ENCODE results near the gene PPM1E.

PPM1E gene

DNA sequence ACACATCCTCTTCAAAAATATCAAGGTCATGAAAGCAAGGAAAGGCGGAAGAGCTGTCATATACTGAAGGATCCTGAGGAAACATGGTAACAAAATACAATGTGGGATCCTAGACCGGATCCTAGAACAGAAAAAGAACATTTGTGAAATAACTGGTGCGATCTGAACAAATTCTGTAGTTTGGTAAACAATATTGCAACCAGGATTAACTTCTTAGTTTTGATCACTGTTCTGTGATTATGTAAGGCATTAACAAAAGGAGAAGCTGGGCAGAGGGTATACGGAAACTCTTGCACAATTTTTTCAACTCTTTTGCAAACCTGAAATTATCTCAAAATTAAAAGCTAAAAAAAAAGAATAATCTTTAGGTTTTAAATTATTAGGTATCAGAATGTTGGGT, 241.3 kb downstream of the PPM1E start:
- DNase-seq (ENCODE audit: low read depth): no peak

DNA sequence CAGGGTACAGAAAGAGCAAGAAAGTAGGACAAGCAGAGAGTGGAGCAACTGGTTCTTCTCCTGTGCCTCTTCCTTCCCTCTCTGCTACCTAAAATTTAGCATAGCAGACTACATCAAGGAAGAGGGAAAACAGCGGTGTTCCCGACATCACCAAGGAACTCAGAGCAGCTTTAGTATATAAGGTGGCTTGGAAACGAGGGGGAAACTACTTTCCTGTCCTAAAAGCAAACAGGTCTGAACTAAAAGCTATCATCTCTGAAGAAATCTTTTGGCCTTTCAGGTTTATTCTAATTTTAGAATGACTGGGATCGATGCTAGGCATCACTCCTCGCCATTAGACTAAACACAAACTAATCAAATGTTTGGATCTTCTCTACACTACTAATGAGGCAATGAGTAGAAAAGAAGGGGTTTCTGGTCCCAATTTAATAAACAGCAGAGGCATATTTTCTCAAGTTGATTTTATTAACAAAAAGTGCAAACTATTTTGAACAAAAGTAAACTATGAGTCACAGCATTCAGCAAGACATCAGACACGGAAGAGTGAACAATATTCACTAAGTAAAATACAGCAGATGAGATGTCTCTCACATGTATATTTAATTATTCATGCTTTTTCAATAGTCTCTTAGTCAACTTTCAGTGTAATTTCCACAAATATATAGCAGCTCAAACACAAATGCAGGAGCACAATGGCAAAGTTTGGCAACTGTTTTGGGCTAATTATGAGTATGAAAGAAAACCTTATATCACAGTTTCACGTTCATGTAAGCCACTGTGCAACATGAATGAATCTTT, 242.3 kb downstream of the PPM1E start:
- DNase-seq (ENCODE audit: low read depth): no peak

DNA sequence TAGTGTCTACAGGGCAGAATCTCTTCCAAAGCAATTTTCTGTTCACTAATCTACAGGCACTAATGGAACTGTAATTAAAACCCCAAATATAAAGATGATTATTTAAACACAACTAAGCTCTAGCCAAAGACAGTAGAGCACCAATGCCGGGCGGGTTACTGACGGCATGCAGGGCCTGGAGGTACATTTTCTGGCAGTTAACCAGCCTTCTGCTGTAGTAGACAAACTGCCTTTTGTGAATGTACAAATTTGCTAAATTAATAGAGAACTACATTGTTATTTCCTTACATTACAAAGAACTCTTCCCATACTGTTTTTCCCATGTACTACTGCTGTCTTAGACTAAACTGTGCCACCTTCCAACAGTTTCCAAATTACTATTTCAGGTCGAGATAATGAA, 243.2 kb downstream of the PPM1E start:
- no peak for DNase-seq (ENCODE audit: low read depth)

DNA sequence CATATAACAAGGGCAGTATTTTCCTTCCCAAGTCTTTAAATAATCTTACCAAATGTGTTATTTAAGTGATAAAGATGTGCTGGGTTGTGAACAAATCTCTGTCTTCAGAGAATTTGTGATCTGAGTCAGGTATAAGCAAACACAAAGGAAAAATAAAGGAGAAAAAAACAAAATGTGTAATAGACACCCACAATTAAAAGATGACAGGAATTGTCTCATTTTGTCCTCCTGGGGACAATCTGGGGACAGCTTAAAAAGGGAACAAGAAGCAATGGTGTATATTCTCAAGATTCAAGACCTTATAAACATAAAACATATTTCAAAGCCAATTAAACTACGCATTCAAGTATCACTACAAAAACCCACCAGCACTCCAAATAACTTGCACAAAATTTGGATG, 243.8 kb downstream of the PPM1E start:
- DNase-seq (ENCODE audit: low read depth): no peak

DNA sequence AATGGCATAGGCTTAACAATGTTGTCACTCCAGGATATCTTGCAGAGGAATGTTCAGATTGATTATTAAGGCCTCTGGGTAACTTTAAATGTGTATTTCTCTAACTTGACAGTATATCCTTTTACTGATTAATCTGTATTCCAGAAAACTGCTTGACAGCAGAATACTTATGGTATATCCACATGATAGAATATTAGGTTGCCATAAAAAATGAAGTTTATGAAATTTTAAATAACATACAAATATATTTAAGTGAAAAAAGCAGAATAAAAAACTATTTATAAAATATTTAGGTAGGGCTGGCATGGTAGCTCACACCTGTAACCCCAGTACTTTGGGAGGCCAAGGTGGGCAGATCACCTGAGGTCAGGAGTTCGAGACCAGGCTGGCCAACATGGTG, 244.4 kb downstream of the PPM1E start:
- DNase-seq (ENCODE audit: low read depth): no peak

DNA sequence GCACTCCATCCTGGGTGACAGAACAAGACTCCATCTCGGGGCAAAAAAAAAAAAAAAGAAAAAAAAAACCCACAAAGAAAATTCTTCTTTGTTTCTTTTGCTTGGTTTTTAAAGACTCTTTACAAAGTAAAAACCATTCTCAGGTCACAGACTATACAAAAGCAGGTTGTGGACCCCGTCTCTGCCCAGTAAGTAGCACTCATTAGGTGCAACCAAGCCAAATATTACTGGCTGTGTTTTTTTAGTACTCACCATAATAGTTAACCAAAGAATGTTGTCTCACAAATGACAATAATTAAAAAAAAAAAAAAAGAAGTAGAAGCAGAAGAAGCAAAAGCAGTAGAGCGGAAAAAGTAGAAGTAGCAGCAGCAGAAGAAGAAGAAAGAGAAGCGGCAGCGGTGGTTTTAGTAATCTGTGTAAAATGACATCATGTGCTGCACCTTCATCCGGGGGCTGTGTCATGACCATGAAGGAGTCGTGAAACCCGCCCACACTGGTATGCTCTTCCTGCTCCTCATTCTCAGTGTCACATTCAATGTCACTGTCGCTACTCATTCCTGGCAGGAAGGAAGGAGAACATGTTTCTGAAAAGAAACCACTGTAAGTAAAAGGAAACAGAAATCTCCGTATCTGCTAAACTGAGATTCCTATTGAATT, 245.6 kb downstream of the PPM1E start:
- DNase-seq (ENCODE audit: low read depth): no peak

DNA sequence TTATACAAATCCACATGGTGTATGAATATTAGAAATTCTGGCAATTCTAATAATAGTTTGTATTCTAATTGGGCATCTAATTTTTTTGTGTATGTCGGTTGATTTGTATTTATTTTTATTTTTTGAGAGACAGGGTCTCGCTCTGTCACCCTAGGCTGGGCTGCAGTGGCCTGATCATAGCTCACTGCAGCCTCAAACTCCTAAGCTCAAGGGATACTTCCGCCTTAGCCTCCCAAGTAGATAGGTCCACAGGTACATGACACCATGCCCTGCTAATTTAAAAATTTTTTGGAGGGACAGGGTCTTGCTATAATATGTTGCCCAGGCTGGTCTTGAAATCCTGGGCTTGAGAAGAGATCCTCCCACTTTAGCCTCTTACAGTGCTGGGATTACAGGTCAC, 246.5 kb downstream of the PPM1E start:
- no peak for DNase-seq (ENCODE audit: low read depth)

DNA sequence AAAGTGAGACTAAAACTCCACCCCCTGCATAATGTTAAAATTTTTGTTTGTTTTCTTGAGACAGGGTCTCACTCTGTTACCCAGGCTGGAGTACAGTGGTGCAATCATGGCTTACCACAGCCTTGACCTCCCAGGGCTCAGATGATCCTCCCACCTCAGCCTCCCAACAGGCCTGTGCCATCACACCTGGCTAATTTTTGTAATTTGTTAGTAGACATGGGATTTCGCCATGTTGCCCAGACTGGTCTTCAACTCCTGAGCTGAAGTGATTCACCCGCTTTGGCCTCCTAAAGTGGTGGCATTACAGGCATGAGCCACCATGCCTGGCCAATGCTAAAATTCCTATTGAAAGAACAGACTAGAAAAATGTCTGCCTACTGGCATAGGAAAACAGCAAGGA, 247.2 kb downstream of the PPM1E start:
- no peak for DNase-seq (ENCODE audit: low read depth)

DNA sequence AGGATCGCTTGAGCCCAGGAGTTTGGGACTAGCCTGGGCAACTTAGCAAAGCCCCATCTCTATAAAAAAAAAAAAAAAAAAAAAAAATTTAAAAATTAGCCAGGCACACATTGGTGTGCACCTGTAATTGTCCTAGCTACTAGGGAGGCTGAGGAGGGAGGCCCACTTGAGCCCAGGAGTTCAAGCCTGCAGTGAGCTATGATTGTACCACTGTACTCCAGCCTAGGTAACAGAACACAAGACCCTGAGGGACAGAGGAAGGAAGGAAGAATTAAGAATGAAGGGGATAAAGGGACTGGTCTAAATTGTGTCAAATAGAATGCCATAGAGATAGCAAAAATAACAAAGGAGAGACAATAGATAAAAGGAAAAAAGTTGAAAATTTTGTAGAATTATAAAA, 248.2 kb downstream of the PPM1E start:
- no peak for DNase-seq (ENCODE audit: low read depth)

DNA sequence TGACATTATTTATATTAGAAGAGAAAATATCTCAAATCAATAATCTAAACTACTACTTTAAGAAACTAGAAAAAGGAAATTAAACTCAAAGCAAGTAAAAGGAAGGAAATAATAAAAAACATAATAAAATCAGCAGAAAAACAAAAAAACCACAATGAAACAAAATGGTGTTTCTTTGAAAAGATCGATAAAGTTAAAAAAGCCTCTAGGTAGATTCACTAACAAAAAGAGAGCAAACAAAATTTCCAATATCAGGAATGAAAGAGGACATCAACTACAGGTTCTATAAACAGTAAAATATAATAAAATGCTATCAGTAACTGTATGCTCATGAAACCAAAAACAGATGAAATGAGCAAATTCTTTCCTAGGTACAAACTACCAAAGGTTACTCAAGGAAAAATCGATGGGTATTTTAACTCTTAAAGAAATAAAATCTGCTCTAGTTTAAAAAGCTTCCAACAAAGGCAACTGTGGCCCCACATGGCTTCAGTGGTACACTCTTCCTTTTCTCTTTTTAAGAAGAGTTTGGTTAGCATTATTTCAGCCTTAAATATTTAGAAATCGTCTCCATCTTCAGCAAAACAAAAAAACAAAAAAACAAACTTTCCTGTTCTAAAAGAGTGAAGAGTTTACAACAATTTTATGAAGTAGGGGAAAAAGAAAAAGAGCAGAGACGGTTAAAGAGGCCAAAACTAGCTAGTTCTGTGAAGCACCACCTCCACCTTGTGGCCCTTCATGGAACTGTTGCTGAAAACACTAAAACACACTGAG, 248.9 kb downstream of the PPM1E start:
- peak; percentile 25 for DNase-seq (ENCODE audit: low read depth)

DNA sequence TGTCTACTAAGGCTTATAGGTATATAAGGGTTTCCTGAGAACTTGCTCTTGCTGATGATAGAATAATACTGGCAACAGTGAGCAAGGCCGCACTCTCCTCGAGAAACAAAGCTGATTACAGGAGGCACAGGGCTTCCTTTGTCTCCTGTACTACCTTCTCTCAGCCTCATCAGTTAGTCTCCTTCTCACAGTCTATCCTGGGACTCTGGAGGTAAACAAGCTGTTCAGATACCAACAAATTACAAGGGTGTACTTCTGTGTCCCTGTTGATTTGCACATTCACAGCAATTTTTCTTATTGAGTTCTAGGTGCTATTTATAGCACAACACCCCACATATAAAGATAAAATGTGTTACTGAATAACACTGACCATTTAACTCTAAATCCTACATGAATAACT, 252.3 kb downstream of the PPM1E start:
- DNase-seq (ENCODE audit: low read depth): no peak

DNA sequence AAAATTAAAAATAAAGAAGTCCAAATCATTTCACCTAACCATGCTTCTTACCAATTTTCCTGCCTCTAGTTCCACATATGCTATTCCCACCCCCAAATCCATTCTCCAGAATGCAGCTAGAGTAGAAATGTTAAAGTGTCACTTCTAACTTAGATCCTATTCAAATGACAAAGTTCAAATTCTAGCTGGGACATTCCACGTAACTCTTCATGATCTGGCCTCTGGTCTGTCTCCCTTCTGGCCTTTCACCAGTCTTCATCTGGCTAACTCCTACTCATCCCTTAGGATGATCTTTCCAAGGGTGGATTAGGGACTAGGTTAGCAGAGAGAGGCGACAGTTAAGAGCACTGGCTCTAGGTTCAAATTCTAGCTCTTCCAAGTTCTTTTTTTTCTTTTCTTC, 253.1 kb downstream of the PPM1E start:
- no peak for DNase-seq (ENCODE audit: low read depth)

DNA sequence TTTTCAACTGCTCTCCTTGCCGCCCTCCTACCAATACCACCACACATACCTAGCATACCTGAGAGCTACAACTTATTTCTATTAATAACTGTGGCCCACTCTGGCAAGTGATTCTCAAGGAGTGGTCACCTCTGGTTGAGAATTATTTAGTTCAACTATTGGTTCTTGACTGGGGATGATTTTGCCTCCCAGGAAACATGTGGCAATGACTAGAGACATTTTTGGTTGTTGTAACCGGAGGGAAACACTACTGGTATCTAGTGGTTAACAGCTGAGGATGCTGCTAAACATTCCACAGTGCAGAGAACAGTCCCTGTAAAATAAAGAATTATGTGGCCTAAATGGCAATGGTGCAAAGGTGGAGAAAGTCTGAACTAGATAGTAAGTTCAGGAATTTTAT, 254.4 kb downstream of the PPM1E start:
- no peak for DNase-seq (ENCODE audit: low read depth)

DNA sequence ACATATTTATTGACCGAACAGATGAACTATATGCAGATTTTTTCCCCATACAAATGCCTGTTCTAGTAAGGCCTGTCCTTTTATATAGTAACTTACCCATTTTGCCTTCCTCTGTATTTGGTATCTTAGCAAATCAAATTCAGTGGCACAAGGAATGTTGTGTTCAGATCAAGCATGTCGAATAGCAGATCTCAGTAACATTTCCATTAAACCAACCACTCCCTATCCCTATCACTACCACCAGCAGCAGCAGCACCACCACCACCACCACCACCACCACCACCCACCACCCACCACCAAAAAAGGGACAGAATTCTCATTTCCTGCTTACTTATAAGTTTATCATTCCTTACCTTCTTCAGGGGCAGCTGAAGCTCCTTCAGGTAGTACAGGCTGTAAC, 256.3 kb downstream of the PPM1E start:
- no peak for DNase-seq (ENCODE audit: low read depth)

DNA sequence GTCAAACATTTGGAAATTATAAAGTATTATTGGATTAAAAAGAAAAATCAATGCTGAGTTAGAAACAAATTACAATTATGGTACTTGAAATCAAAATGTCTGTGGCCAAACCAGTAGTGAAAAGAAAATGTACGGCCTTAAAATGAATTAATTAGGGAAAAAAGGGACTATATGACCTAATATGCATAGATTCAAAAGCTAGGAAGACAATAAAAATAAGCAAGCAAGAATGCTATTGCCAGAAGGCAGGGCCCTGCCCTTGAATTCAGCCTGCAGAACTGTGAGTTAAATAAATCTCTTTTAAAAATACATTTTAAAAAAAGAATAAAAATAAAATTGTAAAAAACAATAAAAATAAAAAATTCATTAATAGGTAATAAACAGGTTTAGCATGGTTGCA, 262.4 kb downstream of the PPM1E start:
- no peak for DNase-seq (ENCODE audit: low read depth)

DNA sequence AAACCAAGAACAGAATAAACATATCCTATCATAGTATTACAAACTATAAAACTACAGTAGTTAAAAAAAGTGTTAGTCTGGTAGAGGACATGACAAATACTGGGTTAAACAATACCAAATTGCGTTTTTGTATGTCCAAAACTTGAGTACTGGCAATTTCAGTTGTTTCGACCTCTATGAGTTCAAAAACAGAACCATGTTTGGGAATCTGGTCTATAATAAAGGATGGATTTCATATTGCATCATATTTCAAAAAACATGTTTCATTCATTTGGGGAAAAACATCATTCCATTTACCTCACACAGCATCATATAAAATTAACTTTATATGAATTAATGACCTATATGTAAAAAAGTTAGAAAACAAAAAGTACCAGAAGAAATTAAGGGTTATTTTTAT, 269.3 kb downstream of the PPM1E start:
- DNase-seq (ENCODE audit: low read depth): no peak

DNA sequence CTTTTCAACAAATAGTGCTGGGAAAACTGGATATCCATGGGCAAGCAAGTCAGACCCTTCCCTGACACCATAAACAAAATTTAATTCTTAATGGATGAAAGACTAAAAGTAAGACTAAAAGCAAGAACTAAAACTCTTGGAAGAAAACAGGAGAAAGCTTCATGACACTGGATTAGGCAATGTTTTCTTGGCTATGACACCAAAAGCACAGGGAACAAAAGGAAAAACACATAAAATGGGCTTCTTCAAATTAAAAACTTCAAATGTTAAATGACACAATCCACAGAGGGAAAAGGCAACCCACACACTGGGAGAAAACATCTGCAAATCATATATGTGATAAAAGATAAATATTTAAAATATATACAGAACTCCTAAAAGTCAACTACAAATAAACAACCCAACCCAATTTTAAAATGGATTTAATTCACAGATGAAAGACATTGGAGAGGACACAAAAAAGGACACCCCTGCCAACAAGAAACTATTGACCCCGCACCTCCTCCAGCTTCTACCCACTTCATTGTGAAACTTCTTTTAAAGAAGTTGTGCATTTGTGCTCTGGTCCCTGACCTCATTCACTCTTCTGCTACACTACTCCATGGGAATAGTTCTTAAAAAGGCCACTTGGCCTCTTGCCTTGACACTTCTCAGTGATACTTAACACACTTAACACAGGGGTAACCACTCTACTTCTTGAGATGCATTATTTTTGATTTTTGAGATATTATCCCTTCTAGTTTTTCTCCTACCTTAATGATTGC, 270.7 kb downstream of the PPM1E start:
- no peak for DNase-seq (ENCODE audit: low read depth)

DNA sequence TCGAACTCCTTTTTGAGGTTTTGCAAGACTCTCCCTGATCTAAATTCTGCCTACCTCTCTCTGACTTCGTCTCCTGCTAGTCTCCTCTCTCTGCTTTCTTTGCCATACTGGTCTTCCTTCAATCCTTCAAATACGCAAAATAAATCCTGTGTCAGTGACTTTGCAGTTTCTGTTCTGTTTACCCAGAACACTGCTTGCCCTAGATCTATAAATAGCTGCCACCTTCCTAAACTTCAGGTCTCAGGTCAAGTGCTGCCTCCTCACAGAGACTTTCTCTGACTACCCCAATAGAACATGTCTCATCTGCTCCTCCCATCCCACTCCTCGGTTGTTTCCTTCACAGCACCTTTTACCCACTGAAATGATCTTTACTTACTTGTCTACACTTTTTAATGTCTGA, 272.1 kb downstream of the PPM1E start:
- no peak for DNase-seq (ENCODE audit: low read depth)

DNA sequence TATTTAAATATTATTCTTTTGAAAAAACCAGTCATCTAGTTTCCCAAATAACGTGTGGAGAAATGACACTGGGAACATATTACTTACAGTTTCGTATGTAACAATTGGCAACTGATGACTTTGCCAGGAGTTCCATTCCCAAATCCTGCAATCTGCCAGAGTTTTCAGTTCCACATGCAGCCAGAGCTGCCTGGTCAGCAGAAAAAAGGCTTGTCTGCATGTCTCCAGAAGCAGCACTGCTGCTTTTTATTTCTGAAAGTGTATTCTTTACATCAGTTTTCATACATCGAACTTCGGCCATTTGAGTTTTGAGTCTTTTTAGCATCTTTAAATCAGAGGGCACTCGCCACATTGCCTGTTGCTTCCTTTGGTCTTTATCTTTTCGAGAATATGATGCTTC, 272.7 kb downstream of the PPM1E start:
- no peak for DNase-seq (ENCODE audit: low read depth)

DNA sequence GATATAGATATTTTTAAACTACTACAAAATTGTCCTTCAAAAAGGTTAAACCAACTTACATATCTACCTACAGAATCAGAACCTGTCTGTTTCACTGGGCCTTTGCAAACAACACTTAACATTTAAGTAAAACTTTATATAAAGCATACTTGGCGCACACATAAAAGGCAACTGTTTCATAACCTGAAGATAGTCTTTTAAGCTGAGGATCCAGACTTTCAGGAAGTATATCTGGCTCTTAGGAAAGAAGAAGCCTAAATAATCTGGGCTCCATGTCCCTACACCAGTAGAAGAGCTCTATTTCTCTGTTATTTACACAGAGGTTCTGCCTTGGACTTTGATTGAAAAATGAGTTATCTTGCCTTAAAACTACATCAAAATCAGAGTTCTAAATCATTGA, 275.2 kb downstream of the PPM1E start:
- no peak for DNase-seq (ENCODE audit: low read depth)

Measured in GM04504 (cell line).